GM12878 (cell line): ENCODE measurements around the gene PRKAG2.

Experiments used
- NBN ChIP-seq: fragments of 450-650 bp; IDR thresholded peaks from 2 replicates; pipeline ENCODE4 v1.6.1; 2016
- TAF1 ChIP-seq: IDR thresholded peaks from 2 replicates; pipeline ENCODE4 v1.6.1; 2011; ENCODE audit warnings: mild to moderate bottlenecking, low read depth, low read length, borderline replicate concordance
- ZNF274 ChIP-seq: IDR thresholded peaks from one replicate; pipeline ENCODE4 v1.8.0; 2011; ENCODE audit not compliant: insufficient read length, insufficient read depth
- TF ChIP-seq, protein P1 (sequence below), 3 experiments: IDR thresholded peaks in 2 of 3; conservative IDR thresholded peaks in 1 of 3; 2 replicates each; pipeline ENCODE4 v1.5.1; 2011; ENCODE audit warnings: low read depth in 3 of 3, low read length in 3 of 3, mild to moderate bottlenecking in 3 of 3, control low read depth in 2 of 3, moderate library complexity in 2 of 3, inconsistent platforms in 1 of 3, mixed read lengths in 1 of 3; ENCODE audit not compliant: control insufficient read depth in 2 of 3, insufficient read depth in 1 of 3; ENCODE audit errors: extremely low read depth in 1 of 3

GRCh38 chr7:151686016-151686766 lies 190.7 kb downstream of the PRKAG2 start:
- TF ChIP-seq, protein P1, sequence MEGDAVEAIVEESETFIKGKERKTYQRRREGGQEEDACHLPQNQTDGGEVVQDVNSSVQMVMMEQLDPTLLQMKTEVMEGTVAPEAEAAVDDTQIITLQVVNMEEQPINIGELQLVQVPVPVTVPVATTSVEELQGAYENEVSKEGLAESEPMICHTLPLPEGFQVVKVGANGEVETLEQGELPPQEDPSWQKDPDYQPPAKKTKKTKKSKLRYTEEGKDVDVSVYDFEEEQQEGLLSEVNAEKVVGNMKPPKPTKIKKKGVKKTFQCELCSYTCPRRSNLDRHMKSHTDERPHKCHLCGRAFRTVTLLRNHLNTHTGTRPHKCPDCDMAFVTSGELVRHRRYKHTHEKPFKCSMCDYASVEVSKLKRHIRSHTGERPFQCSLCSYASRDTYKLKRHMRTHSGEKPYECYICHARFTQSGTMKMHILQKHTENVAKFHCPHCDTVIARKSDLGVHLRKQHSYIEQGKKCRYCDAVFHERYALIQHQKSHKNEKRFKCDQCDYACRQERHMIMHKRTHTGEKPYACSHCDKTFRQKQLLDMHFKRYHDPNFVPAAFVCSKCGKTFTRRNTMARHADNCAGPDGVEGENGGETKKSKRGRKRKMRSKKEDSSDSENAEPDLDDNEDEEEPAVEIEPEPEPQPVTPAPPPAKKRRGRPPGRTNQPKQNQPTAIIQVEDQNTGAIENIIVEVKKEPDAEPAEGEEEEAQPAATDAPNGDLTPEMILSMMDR (IDR thresholded peaks at IDR 0.05 in 2 of 3, conservative IDR thresholded peaks at IDR 0.05 in 1 of 3; ENCODE audit: control insufficient read depth in 2 of 3, extremely low read depth in 1 of 3, insufficient read depth in 1 of 3, low read depth in 3 of 3, low read length in 3 of 3): no peak
- TF ChIP-seq NBN (no peak), TAF1 (no peak), ZNF274 (no peak)
